Body of pancreas (tissue), 4 donors: ENCODE results near the gene CXXC5.

Experiments
- POLR2A ChIP-seq, 3 donors: fragments of 450-650 bp; IDR thresholded peaks; one replicate each; pipeline ENCODE4 v1.6.1; 2016; ENCODE audit warnings: antibody characterized with exemption in 3 of 3, mild to moderate bottlenecking in 2 of 3
- TF ChIP-seq, protein P1 (sequence below), 7 experiments: fragments of 450-650 bp in 4 of 7; fragments of 200-600 bp in 3 of 7; sonication (generic) in 3 of 7; IDR thresholded peaks; one replicate each; pipeline ENCODE4 v1.5.1; 2016 to 2019; ENCODE audit warnings: antibody characterized with exemption in 7 of 7

DNA sequence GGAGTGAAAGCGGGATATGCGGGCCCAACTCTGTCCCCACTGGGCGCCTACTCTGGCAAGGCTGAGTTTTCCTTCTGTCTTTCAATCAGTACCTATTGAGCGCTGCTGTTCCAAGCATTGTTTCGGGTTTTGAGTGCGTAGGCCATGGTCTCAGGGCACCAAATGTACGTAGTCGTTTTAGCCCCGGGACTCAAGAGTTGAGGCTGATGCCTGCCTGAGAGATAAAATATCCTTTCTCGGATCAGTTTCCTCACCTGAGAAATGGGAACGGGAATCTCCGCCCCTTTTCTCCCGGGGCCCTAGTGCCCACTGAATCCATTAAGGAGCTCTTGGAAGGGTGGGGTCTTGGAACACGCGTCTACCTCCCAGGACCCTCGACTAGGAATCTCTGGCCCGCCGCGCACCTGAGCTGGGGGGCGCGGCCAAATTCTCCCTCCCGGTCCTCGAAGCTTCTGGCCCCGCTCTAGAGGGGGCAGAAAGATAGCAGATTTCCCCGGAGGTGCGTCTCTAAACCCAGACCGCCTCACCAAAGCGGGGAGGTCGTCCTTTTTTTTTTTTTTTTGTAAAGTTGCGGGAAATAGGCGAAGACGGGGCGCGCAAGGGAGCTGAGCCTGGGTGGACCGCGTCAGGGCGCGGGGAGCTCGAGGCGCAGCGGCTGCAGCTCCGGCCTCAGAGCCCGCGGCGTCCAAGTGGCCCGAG, 494 bp upstream of the CXXC5 start:
- TF ChIP-seq POLR2A (IDR thresholded peaks at IDR 0.05) = no peak
- TF ChIP-seq, protein P1, sequence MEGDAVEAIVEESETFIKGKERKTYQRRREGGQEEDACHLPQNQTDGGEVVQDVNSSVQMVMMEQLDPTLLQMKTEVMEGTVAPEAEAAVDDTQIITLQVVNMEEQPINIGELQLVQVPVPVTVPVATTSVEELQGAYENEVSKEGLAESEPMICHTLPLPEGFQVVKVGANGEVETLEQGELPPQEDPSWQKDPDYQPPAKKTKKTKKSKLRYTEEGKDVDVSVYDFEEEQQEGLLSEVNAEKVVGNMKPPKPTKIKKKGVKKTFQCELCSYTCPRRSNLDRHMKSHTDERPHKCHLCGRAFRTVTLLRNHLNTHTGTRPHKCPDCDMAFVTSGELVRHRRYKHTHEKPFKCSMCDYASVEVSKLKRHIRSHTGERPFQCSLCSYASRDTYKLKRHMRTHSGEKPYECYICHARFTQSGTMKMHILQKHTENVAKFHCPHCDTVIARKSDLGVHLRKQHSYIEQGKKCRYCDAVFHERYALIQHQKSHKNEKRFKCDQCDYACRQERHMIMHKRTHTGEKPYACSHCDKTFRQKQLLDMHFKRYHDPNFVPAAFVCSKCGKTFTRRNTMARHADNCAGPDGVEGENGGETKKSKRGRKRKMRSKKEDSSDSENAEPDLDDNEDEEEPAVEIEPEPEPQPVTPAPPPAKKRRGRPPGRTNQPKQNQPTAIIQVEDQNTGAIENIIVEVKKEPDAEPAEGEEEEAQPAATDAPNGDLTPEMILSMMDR (IDR thresholded peaks at IDR 0.05) = peak in 1 of 7 experiments; percentile 0
